Psoas muscle (tissue), 8 donors: ENCODE results near the gene FBN3. TPM values are rescaled to one million over a fixed set of nuclear protein-coding genes. Genes with fewer than 3 reads are reported as not detected.

Experiments
- ATAC-seq, 4 donors: fragments of 200-7000 bp; cut with Tn5 transposase; one replicate each; pipeline ENCODE4 v1.9.1; 2020; ENCODE audit warnings: moderate library complexity in 3 of 4, mild to moderate bottlenecking in 2 of 4
- DNase-seq, 2 donors: peaks; one replicate each; pipeline ENCODE4 v3.0.0-alpha.2; 2020
- H3K27ac ChIP-seq: fragments of 200-600 bp; one replicate; pipeline ENCODE4 v1.8.0; 2022
- H3K27me3 ChIP-seq, 3 donors: fragments of 200-600 bp in 1 of 3; one replicate each; pipeline versions ENCODE4 v1.6.1 to v1.8.0; 2013 to 2022; ENCODE audit warnings: low read length in 2 of 3, mild to moderate bottlenecking in 2 of 3, moderate library complexity in 1 of 3; ENCODE audit not compliant: insufficient read depth in 3 of 3
- H3K36me3 ChIP-seq, 2 donors: fragments of 200-600 bp in 1 of 2; one replicate each; pipeline versions ENCODE4 v1.6.1 to v1.8.0; 2013 to 2022; ENCODE audit warnings: low read depth in 1 of 2, mild to moderate bottlenecking in 1 of 2, moderate library complexity in 1 of 2; ENCODE audit not compliant: insufficient read depth in 1 of 2
- H3K4me1 ChIP-seq: fragments of 200-600 bp; one replicate; pipeline ENCODE4 v1.8.0; 2022
- H3K4me3 ChIP-seq: fragments of 200-600 bp; one replicate; pipeline ENCODE4 v1.8.0; 2022; ENCODE audit warnings: mild to moderate bottlenecking
- H3K9me3 ChIP-seq: fragments of 200-600 bp; one replicate; pipeline ENCODE4 v1.8.0; 2022
- CTCF ChIP-seq: fragments of 200-600 bp; IDR thresholded peaks from one replicate; pipeline ENCODE4 v1.8.0; 2022; ENCODE audit warnings: antibody characterized with exemption
- WGBS, 3 donors: extraction: QIAGEN DNeasy Blood & Tissue Kit; methylation state at CpG; one replicate each; pipeline versions ENCODE4 v1.1.6 to v1.1.7; 2013; 5-methylcytosine and 5-hydroxymethylcytosine counted together
- intact Hi-C, 2 donors: fragments of 100-400 bp; cut with DNase I; formaldehyde crosslinking; loops; one replicate each; pipeline versions ENCODE4 v1.11.0 to v1.14.2; 2022
- long read RNA-seq, 2 donors: library from polyadenylated mRNA; unstranded; transcript quantifications; one replicate each; pipeline ENCODE4 v2.0.0, GENCODE V29; 2021
- polyA plus RNA-seq, 3 donors: library from polyadenylated mRNA; stranded (reverse); fragments of 200-250 nt; gene quantifications; one replicate each; pipeline ENCODE4 v1.2.3, GENCODE V29; 2013
- total RNA-seq, 4 donors: library from RNA; stranded (reverse); fragmentation: NEBNext Ultra II Directional in 2 of 4; extraction: Animal tissue kit (Norgen Biotek cat#: 25700) in 2 of 4; gene quantifications; one replicate each; pipeline versions ENCODE4 v1.2.1 to v1.2.4, GENCODE V29; 2021 to 2023
- donor health status: healthy with polysubstance abuse.
- donor health status: DM: no; HTN: no; CAD: no; lungs with moderate emphysema.
- donor health status: Bipolar disorder and iron deficiency.
- donor health status: healthy.
- donor health status: DM: yes; HTN: yes; CAD: no.
- donor health status: DM: no; HTN: no; CAD: no.
- donor health status: DM: no; HTN: no; CAD: no.
- donor health status: DM: yes; HTN: yes; CAD: no.

Gene FBN3
- total RNA-seq (under 1 TPM in 2 of 4 donors, not detected in 2; 0.02 to 0.51 TPM), polyA plus RNA-seq (under 1 TPM; 0.01 to 0.12 (median 0.01) TPM)
- long read RNA-seq, donor 1: 0 reads
- long read RNA-seq, donor 2: 0 reads

- intact Hi-C loops: no loop called here
- Histone ChIP-seq H3K36me3 (no peaks in the 10 kb centered on the region), H3K27ac (no peak within 1 kb of the TSS), H3K27me3 (peaks cover 0 to 54% (median 13%) of the 10 kb centered on the region in 3 donors), H3K4me3 (peak within 1 kb of the TSS; percentile 30), H3K9me3 (no peaks in the 10 kb centered on the region), H3K4me1 (no peaks in the 10 kb centered on the region)
- 8 to 22% (median 15%) methylated on average over 18 to 70 of the region's 72 CpGs for WGBS, 3 donors
- ATAC-seq (no peak), DNase-seq (no peak)
- TF ChIP-seq CTCF: no peak
These were observed at the start of gene FBN3 for GRCh38 chr19:8149261-8150094. FBN3 (minus strand) TSS chr19:8149592; CDS start chr19:8147480, 2,112 bp downstream.

- H3K27ac ChIP-seq: no peak overlapping the region
- WGBS, 3 donors: 55 to 67% (median 56%) methylated on average over 10 of the region's 10 CpGs
- no peaks in the 10 kb centered on the region for H3K36me3 ChIP-seq
- H3K9me3 ChIP-seq: no peaks in the 10 kb centered on the region
- ATAC-seq: no peak
- intact Hi-C loops: no loop called here
- no peak for DNase-seq
- no peaks in the 10 kb centered on the region for H3K27me3 ChIP-seq
- no peaks in the 10 kb centered on the region for H3K4me1 ChIP-seq
- no peak overlapping the region for H3K4me3 ChIP-seq
- TF ChIP-seq CTCF: no peak
These were observed 47.0 kb upstream of the FBN3 start for GRCh38 chr19:8196271-8196927.

GRCh38 chr19:8194528-8195267 lies 45.3 kb upstream of the FBN3 start:
- Histone ChIP-seq H3K36me3 (no peaks in the 10 kb centered on the region), H3K4me3 (peak overlapping the region; percentile 7), H3K4me1 (no peaks in the 10 kb centered on the region), H3K9me3 (no peaks in the 10 kb centered on the region), H3K27me3 (no peaks in the 10 kb centered on the region), H3K27ac (no peak overlapping the region)
- intact Hi-C loops: no loop called here
- WGBS, 3 donors: 52 to 67% (median 53%) methylated on average over 11 of the region's 11 CpGs
- DNase-seq (peak in 1 of 2 donors; percentile 53), ATAC-seq (no peak)
- TF ChIP-seq CTCF: no peak

GRCh38 chr19:8192221-8192820 lies 42.9 kb upstream of the FBN3 start:
- H3K9me3 ChIP-seq: no peaks in the 10 kb centered on the region
- H3K36me3 ChIP-seq: no peaks in the 10 kb centered on the region
- DNase-seq (no peak), ATAC-seq (no peak)
- H3K27me3 ChIP-seq: no peaks in the 10 kb centered on the region
- H3K4me1 ChIP-seq: no peaks in the 10 kb centered on the region
- WGBS, 3 donors: 65 to 74% (median 69%) methylated on average over 7 of the region's 7 CpGs
- no peak overlapping the region for H3K27ac ChIP-seq
- TF ChIP-seq CTCF: no peak
- intact Hi-C loops: no loop called here
- H3K4me3 ChIP-seq: no peak overlapping the region
